Measurements from ENCODE around the gene TOPAZ1. TPM values are rescaled to one million over a fixed set of nuclear protein-coding genes. Genes with fewer than 3 reads are reported as not detected.

The TOPAZ1 gene
- total RNA-seq, 1 experiment from 2014 or later = not detected

DNA sequence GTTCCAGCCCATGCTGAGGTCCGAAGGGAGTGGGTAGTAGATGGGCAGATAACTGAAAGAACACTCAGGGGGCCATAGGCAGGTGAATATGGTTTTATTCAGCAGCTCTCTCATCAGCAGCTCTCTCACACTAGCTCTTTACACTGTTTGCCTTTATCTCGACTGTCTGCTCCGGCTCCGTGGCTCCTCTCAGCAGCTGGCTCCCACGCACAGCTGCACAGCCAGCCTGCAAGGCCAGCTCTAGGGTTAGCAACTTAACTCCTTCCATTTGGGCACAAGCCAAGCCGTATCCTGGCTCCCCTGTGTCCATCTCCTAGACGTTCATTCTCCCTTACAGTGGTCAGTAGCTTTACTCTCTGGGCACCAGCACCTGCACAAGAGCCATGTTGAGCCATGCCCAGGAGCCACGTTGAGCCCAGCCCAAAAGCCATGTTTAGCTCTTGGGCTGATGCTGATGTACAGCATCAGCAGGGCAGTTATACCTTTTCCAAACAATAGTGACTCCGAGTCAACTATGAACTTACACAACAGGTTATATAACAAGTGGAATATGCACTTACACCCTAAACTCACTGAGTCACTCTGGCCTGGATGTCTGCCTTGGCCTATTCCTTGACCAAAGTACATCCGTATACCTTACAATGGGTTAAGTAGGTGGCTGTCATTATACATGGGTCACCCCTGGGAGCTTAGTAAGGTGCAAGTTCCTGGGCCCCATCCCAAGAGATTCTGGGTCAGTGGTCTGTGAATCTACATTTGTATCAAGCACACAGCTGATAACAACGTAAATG lies 34.6 kb upstream of the TOPAZ1 start:
- no peaks in the 10 kb centered on the region for H3K27me3 ChIP-seq (ENCODE audit: insufficient read depth, low read length)
- Mint-ChIP-seq H3K27me3 (ENCODE audit: low read depth) (peaks cover 9% of the 10 kb centered on the region), H3K27ac (peak overlapping the region in 1 of 3 experiments; percentile 12; a peak in 1 of 7 replicates), H3K4me3 (no peak overlapping the region), H3K9me3 (no peaks in the 10 kb centered on the region), H3K36me3 (ENCODE audit: insufficient read depth in 1 of 3, low read depth in 3 of 3) (no peaks in the 10 kb centered on the region), H3K4me1 (no peaks in the 10 kb centered on the region)
- H4K20me1 ChIP-seq (ENCODE audit: control insufficient read depth, insufficient read depth, insufficient read length) = no peaks in the 10 kb centered on the region
- no peak overlapping the region for H4K8ac ChIP-seq (replicated peaks; ENCODE audit: insufficient read length, low read depth, low read length)
- WGBS (ENCODE audit: extremely low coverage, insufficient read length, low lambda C conversion rate) = no CpG with 5 or more reads among the region's 11 CpGs
- TF ChIP-seq, protein P1, sequence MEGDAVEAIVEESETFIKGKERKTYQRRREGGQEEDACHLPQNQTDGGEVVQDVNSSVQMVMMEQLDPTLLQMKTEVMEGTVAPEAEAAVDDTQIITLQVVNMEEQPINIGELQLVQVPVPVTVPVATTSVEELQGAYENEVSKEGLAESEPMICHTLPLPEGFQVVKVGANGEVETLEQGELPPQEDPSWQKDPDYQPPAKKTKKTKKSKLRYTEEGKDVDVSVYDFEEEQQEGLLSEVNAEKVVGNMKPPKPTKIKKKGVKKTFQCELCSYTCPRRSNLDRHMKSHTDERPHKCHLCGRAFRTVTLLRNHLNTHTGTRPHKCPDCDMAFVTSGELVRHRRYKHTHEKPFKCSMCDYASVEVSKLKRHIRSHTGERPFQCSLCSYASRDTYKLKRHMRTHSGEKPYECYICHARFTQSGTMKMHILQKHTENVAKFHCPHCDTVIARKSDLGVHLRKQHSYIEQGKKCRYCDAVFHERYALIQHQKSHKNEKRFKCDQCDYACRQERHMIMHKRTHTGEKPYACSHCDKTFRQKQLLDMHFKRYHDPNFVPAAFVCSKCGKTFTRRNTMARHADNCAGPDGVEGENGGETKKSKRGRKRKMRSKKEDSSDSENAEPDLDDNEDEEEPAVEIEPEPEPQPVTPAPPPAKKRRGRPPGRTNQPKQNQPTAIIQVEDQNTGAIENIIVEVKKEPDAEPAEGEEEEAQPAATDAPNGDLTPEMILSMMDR (conservative IDR thresholded peaks at IDR 0.05) = no peak
- no peak overlapping the region for H3K56ac ChIP-seq (ENCODE audit: insufficient read length, low read depth, low read length)
- no peak overlapping the region for H2BK20ac ChIP-seq (ENCODE audit: low read depth, low read length, poor library complexity, severe bottlenecking)
- H3K23ac ChIP-seq (ENCODE audit: insufficient read length, low read depth, low read length) = no peak overlapping the region
- no peak overlapping the region; the same call in 1 of the 2 replicates for H3K14ac ChIP-seq (ENCODE audit: insufficient read depth, low read length)
- H3K9ac ChIP-seq (ENCODE audit: extremely low read depth, insufficient read length, low read length) = no peak overlapping the region
- no peak overlapping the region for H2BK5ac ChIP-seq (ENCODE audit: insufficient read length, low read length)
- no peak overlapping the region for H2BK120ac ChIP-seq (ENCODE audit: low read depth, low read length, poor library complexity, severe bottlenecking)
- H3K79me1 ChIP-seq (ENCODE audit: insufficient read depth, low read depth, low read length, poor library complexity, severe bottlenecking) = no peaks in the 10 kb centered on the region
- H4K5ac ChIP-seq (ENCODE audit: insufficient read length, low read depth, low read length) = no peak overlapping the region
- no peak overlapping the region for H2BK15ac ChIP-seq (ENCODE audit: low read depth, low read length)
- no peak overlapping the region for H3T11ph ChIP-seq (ENCODE audit: low read length)
- no peak overlapping the region for H3K4ac ChIP-seq (ENCODE audit: low read depth, low read length)
- H3K27ac ChIP-seq (ENCODE audit: insufficient read length, low read depth, low read length) = no peak overlapping the region
- H2BK12ac ChIP-seq (ENCODE audit: insufficient read length, low read depth, low read length) = no peak overlapping the region
- no peaks in the 10 kb centered on the region for H3K23me2 ChIP-seq (ENCODE audit: insufficient read length, low read depth, low read length, poor library complexity, severe bottlenecking)
- no peak overlapping the region for H4K91ac ChIP-seq (ENCODE audit: insufficient read length, low read depth, low read length)
- H2AK5ac ChIP-seq (ENCODE audit: insufficient read length, low read length) = no peak overlapping the region
- H3K79me2 ChIP-seq (ENCODE audit: insufficient read depth, low read length) = no peaks in the 10 kb centered on the region
- no peak overlapping the region for H3K18ac ChIP-seq (ENCODE audit: insufficient read length, low read depth, low read length)
- H3K4me1 ChIP-seq (ENCODE audit: insufficient read depth, low read length) = no peaks in the 10 kb centered on the region
- no peak overlapping the region for H2AFZ ChIP-seq (ENCODE audit: low read length)
- no peak for DNase-seq
- no peak overlapping the region for H3K4me2 ChIP-seq (ENCODE audit: insufficient read depth, insufficient read length, low read length)
- H3K9me3 ChIP-seq (ENCODE audit: control insufficient read depth, low read depth, low read length) = no peaks in the 10 kb centered on the region
